GM19467 (cell line): ENCODE measurements around the gene SPNS1.
A peak's percentile ranks its signal among the peaks of the same experiment; 100 is the strongest.
"Not testable (repeated sequence)": the region's sequence is repeated elsewhere in the genome, so short reads cannot be mapped to it uniquely, and the experiment has no call there.

ENCODE experiments used
- ATAC-seq: cut with Tn5 transposase; IDR thresholded peaks from one replicate; pipeline ENCODE4 v1.9.1; 2021; ENCODE audit warnings: mild to moderate bottlenecking, moderate library complexity; ENCODE audit not compliant: unreplicated experiment

Gene SPNS1

GRCh38 chr16:28974437-28975157, at the start of gene SPNS1:
SPNS1 (plus strand) TSS chr16:28974778; CDS start chr16:28975152, 374 bp downstream.
- ATAC-seq = peak; percentile 88

GRCh38 chr16:28925386-28926228, 49.0 kb upstream of the SPNS1 start:
- ATAC-seq = peak; percentile 34

GRCh38 chr16:28926284-28926683, 48.3 kb upstream of the SPNS1 start:
- not testable (repeated sequence) for ATAC-seq

GRCh38 chr16:28927815-28928214, 46.8 kb upstream of the SPNS1 start:
- no peak for ATAC-seq

GRCh38 chr16:28930203-28930602, 44.4 kb upstream of the SPNS1 start:
- ATAC-seq = no peak

GRCh38 chr16:28930652-28931051, 43.9 kb upstream of the SPNS1 start:
- ATAC-seq = no peak

- ATAC-seq = no peak
These were observed 42.8 kb upstream of the SPNS1 start, which contains the start of gene CD19 for GRCh38 chr16:28931801-28932225. CD19 (plus strand) TSS chr16:28931971; CDS start chr16:28932001, 30 bp downstream.

GRCh38 chr16:28932339-28933141, 42.0 kb upstream of the SPNS1 start:
- ATAC-seq = no peak

- ATAC-seq = no peak
These were observed 41.4 kb upstream of the SPNS1 start for GRCh38 chr16:28933171-28933570.

- no peak for ATAC-seq
These were observed 39.2 kb upstream of the SPNS1 start for GRCh38 chr16:28935346-28935745.

- ATAC-seq = no peak
These were observed 38.4 kb upstream of the SPNS1 start for GRCh38 chr16:28935924-28936783.

- ATAC-seq = no peak
These were observed 37.8 kb upstream of the SPNS1 start for GRCh38 chr16:28936784-28937155.

GRCh38 chr16:28937222-28937876, 37.2 kb upstream of the SPNS1 start:
- no peak for ATAC-seq

- no peak for ATAC-seq
These were observed 35.9 kb upstream of the SPNS1 start for GRCh38 chr16:28938721-28939120.

GRCh38 chr16:28939825-28940224, 34.8 kb upstream of the SPNS1 start:
- not testable (repeated sequence) for ATAC-seq

- ATAC-seq = no peak
These were observed 31.3 kb upstream of the SPNS1 start for GRCh38 chr16:28943281-28943680.

- no peak for ATAC-seq
These were observed 27.9 kb upstream of the SPNS1 start for GRCh38 chr16:28946681-28947080.

GRCh38 chr16:28950648-28951409, 23.7 kb upstream of the SPNS1 start, which contains the start of gene NFATC2IP:
NFATC2IP (plus strand) TSS chr16:28950937; CDS start chr16:28951012, 75 bp downstream.
- ATAC-seq = peak; percentile 93

- no peak for ATAC-seq
These were observed 23.1 kb upstream of the SPNS1 start for GRCh38 chr16:28951410-28951943.
